ENCODE results near the gene THUMPD2. TPM values are rescaled to one million over a fixed set of nuclear protein-coding genes. Genes with fewer than 3 reads are reported as not detected.

THUMPD2 gene, protein sequence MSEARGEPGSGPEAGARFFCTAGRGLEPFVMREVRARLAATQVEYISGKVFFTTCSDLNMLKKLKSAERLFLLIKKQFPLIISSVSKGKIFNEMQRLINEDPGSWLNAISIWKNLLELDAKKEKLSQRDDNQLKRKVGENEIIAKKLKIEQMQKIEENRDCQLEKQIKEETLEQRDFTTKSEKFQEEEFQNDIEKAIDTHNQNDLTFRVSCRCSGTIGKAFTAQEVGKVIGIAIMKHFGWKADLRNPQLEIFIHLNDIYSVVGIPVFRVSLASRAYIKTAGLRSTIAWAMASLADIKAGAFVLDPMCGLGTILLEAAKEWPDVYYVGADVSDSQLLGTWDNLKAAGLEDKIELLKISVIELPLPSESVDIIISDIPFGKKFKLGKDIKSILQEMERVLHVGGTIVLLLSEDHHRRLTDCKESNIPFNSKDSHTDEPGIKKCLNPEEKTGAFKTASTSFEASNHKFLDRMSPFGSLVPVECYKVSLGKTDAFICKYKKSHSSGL
- 5.2 and 6.7 TPM in 2 replicates for total RNA-seq

DNA sequence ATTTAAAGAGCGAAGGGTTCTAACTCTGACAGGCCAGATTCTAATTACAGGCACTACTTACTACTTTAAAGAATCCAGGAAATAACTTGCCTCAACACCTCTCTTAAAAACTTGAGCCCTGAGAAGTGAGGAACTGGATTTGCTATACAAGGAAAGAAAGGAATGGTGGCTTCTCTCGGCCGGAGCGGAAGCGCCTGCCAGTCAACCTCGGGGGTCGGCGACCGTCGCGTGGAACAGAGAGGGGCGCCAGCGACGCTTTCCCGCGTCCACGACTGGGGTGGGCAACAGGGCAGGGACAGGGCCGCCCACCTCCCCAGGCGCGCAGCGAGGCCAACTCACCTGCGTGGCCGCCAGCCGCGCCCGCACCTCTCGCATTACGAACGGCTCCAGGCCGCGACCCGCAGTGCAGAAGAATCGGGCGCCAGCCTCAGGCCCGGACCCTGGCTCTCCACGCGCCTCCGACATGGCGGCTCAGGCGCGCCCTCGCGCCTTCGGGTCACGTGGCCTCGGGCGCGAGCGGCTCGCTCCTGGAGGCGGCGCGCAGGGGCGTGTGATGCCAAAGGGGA lies at the start of gene THUMPD2:
THUMPD2 (minus strand) TSS at position 484 of the 566 bp plus-strand sequence; CDS start at position 465, 19 bp downstream.
- H3K4me3 ChIP-seq (ENCODE audit: low read depth, low read length), result peak within 1 kb of the TSS; percentile 83
- DNase-seq (ENCODE audit: low read depth), result peak; percentile 7
- TF ChIP-seq, protein P1, sequence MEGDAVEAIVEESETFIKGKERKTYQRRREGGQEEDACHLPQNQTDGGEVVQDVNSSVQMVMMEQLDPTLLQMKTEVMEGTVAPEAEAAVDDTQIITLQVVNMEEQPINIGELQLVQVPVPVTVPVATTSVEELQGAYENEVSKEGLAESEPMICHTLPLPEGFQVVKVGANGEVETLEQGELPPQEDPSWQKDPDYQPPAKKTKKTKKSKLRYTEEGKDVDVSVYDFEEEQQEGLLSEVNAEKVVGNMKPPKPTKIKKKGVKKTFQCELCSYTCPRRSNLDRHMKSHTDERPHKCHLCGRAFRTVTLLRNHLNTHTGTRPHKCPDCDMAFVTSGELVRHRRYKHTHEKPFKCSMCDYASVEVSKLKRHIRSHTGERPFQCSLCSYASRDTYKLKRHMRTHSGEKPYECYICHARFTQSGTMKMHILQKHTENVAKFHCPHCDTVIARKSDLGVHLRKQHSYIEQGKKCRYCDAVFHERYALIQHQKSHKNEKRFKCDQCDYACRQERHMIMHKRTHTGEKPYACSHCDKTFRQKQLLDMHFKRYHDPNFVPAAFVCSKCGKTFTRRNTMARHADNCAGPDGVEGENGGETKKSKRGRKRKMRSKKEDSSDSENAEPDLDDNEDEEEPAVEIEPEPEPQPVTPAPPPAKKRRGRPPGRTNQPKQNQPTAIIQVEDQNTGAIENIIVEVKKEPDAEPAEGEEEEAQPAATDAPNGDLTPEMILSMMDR (conservative IDR thresholded peaks at IDR 0.05; ENCODE audit: low read depth, low read length), result no peak

- TF ChIP-seq, protein P1 (conservative IDR thresholded peaks at IDR 0.05; ENCODE audit: low read depth, low read length), result no peak
- no peak overlapping the region for H3K4me3 ChIP-seq (ENCODE audit: low read depth, low read length)
- DNase-seq (ENCODE audit: low read depth), result no peak
Measured at GRCh38 chr2:39821871-39822270, 42.8 kb upstream of the THUMPD2 start.

- H3K4me3 ChIP-seq (ENCODE audit: low read depth, low read length), result no peak overlapping the region
- TF ChIP-seq, protein P1 (conservative IDR thresholded peaks at IDR 0.05; ENCODE audit: low read depth, low read length), result no peak
- no peak for DNase-seq (ENCODE audit: low read depth)
Measured at GRCh38 chr2:39816845-39817244, 37.8 kb upstream of the THUMPD2 start.

DNA sequence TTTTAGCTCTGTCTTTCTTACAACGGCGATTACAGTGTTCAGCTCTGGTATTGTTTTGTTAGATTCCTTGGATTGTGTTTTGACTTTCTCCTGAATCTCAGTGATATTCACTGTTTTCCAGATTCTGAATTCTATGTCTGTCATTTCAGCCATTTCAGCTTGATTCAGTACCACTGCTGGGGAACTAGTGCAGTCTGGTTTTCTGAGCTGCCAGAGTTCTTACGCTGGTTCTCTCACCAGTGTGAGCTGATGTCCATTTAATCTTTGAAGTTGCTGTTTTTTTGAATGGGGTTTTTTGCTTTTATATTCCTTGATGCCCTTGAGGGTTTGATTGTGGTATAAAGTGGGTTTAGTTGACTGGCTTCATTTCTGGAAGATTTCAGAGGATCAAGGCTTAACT lies 37.4 kb upstream of the THUMPD2 start:
- TF ChIP-seq, protein P1 (conservative IDR thresholded peaks at IDR 0.05; ENCODE audit: low read depth, low read length), result no peak
- no peak for DNase-seq (ENCODE audit: low read depth)
- H3K4me3 ChIP-seq (ENCODE audit: low read depth, low read length), result no peak overlapping the region

DNA sequence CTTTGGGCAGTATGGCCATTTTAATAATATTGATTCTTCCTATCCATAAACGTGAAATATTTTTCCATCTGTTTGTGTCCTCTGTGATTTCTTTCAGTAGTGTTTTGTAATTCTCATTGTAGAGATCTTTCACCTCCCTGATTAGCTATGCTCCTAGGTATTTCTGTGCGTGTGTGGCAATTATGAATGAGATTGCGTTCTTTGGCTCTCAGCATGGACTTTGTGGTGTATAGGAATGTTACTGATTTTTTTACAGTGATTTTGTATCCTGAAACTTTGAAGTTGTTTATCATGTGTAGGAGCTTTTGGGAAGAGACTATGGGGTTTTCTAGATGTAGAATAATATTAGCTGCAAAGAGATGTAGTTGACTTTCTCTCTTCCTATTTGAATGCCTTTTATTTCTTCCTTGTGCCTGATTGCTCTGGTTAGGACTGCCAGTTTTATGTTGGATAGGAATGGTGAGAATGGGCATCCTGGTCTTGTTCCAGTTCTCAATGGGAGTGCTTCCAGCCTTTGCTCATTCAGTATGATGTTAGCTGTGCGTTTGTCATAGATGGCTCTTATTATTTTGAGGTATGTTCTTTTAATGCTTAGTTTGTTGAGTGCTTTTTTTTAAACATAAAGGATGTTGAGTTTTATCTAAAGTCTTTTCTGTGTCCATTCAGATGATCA lies 27.0 kb upstream of the THUMPD2 start:
- TF ChIP-seq, protein P1 (conservative IDR thresholded peaks at IDR 0.05; ENCODE audit: low read depth, low read length), result no peak
- DNase-seq (ENCODE audit: low read depth), result no peak
- no peak overlapping the region for H3K4me3 ChIP-seq (ENCODE audit: low read depth, low read length)

DNA sequence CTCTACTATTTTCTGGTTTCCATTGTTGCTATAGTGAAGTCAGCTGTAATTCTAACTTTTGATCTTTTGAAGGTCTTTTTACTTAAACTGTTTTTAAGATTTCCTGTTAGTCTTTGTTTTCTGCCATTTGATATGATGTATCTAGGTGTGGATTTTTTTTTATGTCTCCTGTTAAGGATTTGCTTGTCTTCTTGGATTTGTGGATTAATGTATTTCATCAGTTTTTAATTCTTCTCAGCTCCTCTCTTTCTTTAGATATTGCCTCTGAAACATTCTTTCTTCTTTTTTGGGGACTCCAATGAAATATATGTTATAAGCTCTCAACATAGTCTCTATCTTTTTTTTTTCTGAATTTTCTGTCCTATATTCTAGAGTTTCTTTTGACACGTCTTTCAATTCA lies 24.8 kb upstream of the THUMPD2 start:
- DNase-seq (ENCODE audit: low read depth), result no peak
- TF ChIP-seq, protein P1 (conservative IDR thresholded peaks at IDR 0.05; ENCODE audit: low read depth, low read length), result no peak
- no peak overlapping the region for H3K4me3 ChIP-seq (ENCODE audit: low read depth, low read length)
